Activated gamma-delta T cell treated with Interleukin-2 at 50 U/mL for 16 hours (primary cell): ENCODE measurements around the gene KIRREL1.
A peak's percentile ranks its signal among the peaks of the same experiment; 100 is the strongest.

ENCODE experiments used
- DNase-seq: peaks from one replicate; pipeline ENCODE4 v3.0.0-alpha.2; 2020

The KIRREL1 gene

DNA sequence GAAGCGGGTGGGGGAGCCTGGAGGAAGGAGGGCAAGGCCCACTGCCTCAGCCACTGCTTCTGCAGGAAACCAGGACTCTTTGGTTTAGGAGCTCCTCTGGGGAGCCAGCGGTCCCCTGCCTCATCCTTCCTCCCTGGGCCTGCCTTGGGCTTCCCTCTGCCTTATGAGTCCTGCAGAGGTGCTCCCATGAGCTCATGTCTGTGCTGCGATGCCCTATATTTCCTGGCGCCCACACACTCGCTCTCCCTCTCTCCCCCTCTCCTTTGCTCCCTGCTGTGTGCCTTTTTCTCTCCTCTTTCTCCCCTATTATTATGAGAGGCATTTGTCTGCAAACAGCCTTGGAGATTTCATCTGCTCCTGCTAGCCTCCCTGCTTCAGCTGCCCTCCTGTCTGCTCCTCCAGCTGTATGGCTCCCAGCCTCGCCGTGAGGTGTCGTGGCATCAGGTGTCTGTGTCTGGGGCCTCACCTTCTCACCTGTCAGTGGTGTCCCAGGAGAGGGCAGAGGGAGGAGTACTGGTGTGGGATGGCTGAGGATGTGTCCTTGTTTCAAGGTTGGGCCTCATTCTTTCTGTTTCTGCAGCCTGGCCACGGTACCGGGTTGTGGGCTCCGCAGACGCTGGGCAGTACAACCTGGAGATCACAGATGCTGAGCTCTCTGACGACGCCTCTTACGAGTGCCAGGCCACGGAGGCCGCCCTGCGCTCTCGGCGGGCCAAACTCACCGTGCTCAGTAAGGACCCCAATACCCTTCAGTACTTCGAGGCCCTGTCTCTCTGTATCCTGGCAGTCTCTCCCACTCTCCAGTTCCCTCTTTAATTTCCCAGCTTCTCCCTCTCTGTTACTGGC lies 84.2 kb downstream of the KIRREL1 start:
- DNase-seq: no peak

GRCh38 chr1:158078569-158079080 lies 85.2 kb downstream of the KIRREL1 start:
- DNase-seq: no peak

DNA sequence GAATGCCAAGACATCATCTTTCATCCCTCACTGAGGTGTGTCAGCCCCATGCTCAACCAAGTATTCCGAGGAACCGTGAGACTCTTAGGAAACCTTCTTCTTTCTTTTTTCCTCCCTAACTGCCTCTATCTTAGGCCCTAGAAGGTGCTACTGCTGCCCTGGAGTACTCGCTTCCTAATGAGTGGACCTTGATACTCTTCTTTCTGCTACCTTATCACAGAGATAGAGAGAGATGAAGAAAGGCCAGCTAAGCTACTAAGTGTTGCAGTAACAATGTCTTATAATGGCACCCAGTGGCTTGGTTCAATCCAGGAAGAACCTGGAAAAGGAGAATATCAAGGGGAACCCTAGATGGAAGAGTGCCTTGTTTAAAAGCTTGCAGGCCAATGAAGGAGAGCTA lies 86.6 kb downstream of the KIRREL1 start:
- no peak for DNase-seq

GRCh38 chr1:158084336-158084735 lies 90.9 kb downstream of the KIRREL1 start:
- DNase-seq: no peak

DNA sequence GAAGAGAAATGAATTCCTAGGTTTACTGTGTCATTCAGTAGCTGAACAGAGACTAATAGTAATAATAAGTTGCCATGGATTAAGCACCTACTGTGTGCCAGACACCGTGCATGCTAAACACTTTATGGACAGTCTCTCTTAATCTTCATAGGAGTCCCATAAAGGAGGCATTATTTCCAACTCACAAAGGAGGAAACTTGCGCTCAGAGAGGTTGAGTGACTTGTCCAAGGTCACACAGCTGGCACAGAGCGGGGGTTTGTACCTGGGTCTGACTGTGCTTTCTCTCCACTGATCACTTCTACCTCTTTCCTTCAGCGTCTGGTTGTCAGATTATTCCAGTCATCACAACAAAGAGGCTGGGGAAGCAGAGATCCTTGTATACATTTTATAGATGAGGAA lies 91.3 kb downstream of the KIRREL1 start:
- DNase-seq: no peak

DNA sequence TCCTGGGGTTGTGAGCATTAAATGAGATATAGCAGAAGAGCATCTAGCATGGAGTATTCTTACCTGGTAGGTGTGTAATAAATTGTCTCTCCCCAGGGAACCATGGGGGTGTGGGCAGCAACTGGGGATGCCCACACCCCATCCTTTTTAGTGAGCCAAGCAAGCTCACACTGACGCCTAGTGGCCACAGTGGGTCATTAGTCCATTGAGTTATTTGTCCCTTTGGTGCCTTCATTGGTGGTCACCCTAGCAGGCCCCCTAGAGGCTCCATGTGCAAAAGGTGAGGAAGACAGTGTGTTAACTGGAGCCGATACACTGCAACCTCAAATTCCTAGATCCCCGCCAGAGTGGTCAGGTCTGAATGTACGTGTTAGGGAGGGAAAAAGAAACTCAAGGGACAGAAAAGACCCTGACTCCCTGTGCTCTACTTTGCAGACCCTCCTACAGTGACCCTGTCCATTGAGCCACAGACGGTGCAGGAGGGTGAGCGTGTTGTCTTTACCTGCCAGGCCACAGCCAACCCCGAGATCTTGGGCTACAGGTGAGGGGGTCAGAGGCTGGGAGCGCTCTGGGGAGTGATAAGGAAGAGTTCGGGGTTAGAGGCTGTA lies 94.0 kb downstream of the KIRREL1 start:
- no peak for DNase-seq

GRCh38 chr1:158089476-158089875 lies 96.0 kb downstream of the KIRREL1 start:
- DNase-seq: no peak

GRCh38 chr1:158089925-158090637 lies 96.6 kb downstream of the KIRREL1 start:
- DNase-seq: no peak

GRCh38 chr1:158093376-158093775 lies 99.9 kb downstream of the KIRREL1 start:
- DNase-seq: no peak

DNA sequence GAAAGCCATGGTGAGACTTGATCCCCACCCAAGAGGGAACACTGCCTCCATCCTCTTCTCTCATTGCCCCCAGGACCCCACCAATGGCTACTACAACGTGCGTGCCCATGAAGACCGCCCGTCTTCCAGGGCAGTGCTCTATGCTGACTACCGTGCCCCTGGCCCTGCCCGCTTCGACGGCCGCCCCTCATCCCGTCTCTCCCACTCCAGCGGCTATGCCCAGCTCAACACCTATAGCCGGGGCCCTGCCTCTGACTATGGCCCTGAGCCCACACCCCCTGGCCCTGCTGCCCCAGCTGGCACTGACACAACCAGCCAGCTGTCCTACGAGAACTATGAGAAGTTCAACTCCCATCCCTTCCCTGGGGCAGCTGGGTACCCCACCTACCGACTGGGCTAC lies 101.1 kb downstream of the KIRREL1 start:
- DNase-seq: no peak

- DNase-seq: peak; percentile 13
Observed at GRCh38 chr1:158095737-158096335, 102.4 kb downstream of the KIRREL1 start.

- no peak for DNase-seq
Observed at GRCh38 chr1:158098256-158098655, 104.8 kb downstream of the KIRREL1 start.

GRCh38 chr1:158099185-158099584 lies 105.7 kb downstream of the KIRREL1 start:
- DNase-seq: no peak

- no peak for DNase-seq
Observed at GRCh38 chr1:158100498-158100897, 107.1 kb downstream of the KIRREL1 start.

GRCh38 chr1:158101455-158101854 lies 108.0 kb downstream of the KIRREL1 start:
- DNase-seq: no peak

DNA sequence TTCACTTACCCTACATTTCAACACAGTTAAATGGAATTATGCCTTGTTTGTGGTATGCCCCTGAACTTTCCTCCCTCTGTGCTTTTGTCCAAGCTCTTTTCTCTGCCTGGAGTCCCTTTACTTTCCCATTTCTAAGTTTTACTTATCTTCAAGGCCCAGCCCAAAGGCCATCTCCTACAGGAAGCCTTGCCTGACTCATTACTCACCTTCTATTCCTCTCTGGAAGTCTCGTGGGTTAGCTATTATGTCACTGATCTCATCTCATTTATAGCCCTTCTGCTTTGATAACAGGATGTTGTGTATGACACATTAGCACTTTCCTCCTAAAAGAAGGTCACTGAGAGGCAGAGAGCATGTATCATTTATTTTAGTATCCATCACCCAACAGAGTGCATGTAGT lies 108.5 kb downstream of the KIRREL1 start:
- no peak for DNase-seq

GRCh38 chr1:158102881-158103674 lies 109.6 kb downstream of the KIRREL1 start:
- DNase-seq: no peak

DNA sequence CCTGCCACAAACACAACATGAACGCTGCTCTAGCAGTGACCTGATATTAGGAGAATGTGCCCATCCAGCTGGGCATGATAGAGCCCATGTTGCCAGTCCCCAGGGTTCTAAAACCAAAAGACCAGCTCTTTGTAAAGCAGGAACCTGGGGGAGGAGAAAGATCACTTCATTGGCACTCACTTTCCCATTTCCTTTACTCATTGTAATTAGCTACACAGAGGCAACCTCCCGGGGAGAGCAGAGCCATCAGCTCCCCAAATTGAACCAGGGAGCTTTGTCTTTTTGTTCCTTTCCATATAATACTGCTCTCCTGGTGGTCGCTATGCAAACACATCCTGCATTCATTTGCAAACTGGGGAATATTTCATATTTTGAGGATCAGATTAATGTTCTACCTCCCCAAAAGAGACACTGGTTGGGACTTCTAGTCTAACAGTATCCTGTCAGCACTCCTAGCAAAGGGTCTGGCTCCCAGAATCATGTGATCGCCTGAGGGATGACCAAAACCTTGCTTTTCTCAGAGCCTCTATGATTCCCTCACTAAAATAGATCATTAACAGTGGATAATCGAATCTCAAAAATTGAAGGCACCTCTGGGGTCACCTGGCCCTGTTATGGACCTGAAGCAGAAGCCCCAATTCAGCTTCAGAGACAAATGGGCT lies 110.5 kb downstream of the KIRREL1 start:
- no peak for DNase-seq

DNA sequence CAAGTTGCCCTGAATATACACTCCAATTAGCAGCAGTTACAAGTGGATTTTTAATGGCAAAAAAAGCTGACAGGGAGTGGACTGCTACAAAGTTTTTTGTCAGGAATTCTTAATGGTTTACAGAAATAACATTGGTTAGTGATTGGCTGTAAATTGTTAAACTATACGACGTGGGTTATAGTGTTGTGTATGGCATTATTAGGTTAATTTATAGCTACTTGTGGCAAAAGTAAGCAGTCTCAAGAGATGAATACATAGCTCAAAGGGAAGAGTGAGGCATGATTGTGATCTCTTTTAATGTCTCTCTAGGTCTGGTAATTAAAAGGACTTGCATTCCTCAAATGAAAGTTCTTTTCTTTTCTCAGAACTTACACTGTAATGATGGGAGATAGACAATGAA lies 111.4 kb downstream of the KIRREL1 start:
- DNase-seq: no peak

- no peak for DNase-seq
Observed at GRCh38 chr1:158105352-158106095, 112.1 kb downstream of the KIRREL1 start.

DNA sequence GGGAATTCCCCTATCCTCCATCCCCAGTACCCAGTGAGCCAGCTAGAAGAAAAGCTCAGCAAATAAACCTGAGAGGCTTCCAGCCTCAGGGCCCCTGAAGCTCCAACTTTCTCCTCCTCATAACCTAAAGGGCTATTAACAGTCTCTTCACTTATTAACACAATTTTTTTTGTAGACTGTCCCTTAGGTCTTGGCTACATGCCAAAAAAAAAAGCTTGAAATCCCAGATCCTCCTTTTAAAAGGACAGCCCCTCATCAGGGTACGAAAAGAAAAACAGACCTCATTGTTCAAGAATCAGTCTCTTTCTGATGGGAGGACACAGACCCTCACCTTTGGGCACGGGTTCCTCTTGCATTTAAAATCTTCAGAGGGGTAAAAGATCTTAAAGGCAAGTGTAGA lies 114.5 kb downstream of the KIRREL1 start:
- DNase-seq: no peak
